ENCODE measurements around the gene ZNF260.

ZNF260 gene

GRCh38 chr19:36489118-36489919, 38.8 kb downstream of the ZNF260 start, which contains the start of gene ZNF566:
Gene ZNF566 (minus strand): TSS chr19:36489561. CDS start chr19:36476557, 13,004 bp downstream.
- DNase-seq, result peak; percentile 94 to 95

GRCh38 chr19:36488846-36489117, 39.3 kb downstream of the ZNF260 start:
- DNase-seq, result peak in 1 of 2 donors; percentile 15

- DNase-seq, result no peak
Measured at GRCh38 chr19:36488118-36488845, 39.8 kb downstream of the ZNF260 start.

- DNase-seq, result no peak
Measured at GRCh38 chr19:36483653-36484052, 44.4 kb downstream of the ZNF260 start.

GRCh38 chr19:36482876-36483275, 45.2 kb downstream of the ZNF260 start:
- no peak for DNase-seq
